ENCODE measurements around the gene SMIM38. TPM values are rescaled to one million over a fixed set of nuclear protein-coding genes. Genes with fewer than 3 reads are reported as not detected.

The SMIM38 gene
- total RNA-seq, 1 experiment from 2014 or later: 0.54 TPM

- no peak for TF ChIP-seq EZH2phosphoT487 (IDR thresholded peaks at IDR 0.05; ENCODE audit: borderline replicate concordance)
- no peak for TF ChIP-seq ZNF274 (IDR thresholded peaks at IDR 0.05; ENCODE audit: low read depth, low read length)
- TF ChIP-seq SRF (IDR thresholded peaks at IDR 0.05; ENCODE audit: low read depth): no peak; the same call in 1 of the 2 replicates
- TF ChIP-seq ELF1 (IDR thresholded peaks at IDR 0.05; ENCODE audit: borderline replicate concordance, low read depth): no peak
- TF ChIP-seq, protein P1, sequence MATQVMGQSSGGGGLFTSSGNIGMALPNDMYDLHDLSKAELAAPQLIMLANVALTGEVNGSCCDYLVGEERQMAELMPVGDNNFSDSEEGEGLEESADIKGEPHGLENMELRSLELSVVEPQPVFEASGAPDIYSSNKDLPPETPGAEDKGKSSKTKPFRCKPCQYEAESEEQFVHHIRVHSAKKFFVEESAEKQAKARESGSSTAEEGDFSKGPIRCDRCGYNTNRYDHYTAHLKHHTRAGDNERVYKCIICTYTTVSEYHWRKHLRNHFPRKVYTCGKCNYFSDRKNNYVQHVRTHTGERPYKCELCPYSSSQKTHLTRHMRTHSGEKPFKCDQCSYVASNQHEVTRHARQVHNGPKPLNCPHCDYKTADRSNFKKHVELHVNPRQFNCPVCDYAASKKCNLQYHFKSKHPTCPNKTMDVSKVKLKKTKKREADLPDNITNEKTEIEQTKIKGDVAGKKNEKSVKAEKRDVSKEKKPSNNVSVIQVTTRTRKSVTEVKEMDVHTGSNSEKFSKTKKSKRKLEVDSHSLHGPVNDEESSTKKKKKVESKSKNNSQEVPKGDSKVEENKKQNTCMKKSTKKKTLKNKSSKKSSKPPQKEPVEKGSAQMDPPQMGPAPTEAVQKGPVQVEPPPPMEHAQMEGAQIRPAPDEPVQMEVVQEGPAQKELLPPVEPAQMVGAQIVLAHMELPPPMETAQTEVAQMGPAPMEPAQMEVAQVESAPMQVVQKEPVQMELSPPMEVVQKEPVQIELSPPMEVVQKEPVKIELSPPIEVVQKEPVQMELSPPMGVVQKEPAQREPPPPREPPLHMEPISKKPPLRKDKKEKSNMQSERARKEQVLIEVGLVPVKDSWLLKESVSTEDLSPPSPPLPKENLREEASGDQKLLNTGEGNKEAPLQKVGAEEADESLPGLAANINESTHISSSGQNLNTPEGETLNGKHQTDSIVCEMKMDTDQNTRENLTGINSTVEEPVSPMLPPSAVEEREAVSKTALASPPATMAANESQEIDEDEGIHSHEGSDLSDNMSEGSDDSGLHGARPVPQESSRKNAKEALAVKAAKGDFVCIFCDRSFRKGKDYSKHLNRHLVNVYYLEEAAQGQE (IDR thresholded peaks at IDR 0.05; ENCODE audit: low read depth): no peak
- no peak for TF ChIP-seq YY1 (IDR thresholded peaks at IDR 0.05; ENCODE audit: extremely low read depth, insufficient replicate concordance, low read depth, low read length)
- peak; percentile 80; the same call in 1 of the 2 replicates for TF ChIP-seq MAX (IDR thresholded peaks at IDR 0.05)
- TF ChIP-seq POLR2AphosphoS5 (IDR thresholded peaks at IDR 0.05; ENCODE audit: low read depth, low read length): peak; percentile 60
- no peak for TF ChIP-seq ATF3 (IDR thresholded peaks at IDR 0.05)
Measured at GRCh38 chr11:69122630-69123431, 32.9 kb upstream of the SMIM38 start (continued).
